ENCODE measurements around the gene ECE2. TPM values are rescaled to one million over a fixed set of nuclear protein-coding genes. Genes with fewer than 3 reads are reported as not detected.

Gene ECE2
- total RNA-seq, 1 experiment from 2014 or later = not detected

DNA sequence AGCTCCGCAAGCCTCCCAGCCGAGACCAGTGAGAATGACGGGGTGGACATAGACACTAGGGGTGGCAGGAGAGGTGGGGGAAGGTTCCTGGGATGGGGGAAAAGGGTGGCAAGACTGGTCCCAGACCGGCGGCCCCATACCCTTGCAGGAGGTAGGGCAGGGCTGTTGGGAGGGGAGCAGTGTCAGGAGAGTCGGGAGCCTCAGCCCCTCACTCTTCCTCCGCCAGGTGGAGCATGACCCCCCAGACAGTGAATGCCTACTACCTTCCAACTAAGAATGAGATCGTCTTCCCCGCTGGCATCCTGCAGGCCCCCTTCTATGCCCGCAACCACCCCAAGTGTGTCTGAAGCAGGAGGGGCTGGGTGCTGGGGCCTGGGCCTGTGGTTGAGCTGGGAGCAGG, 14.5 kb downstream of the ECE2 start:
- H3K4me3 ChIP-seq (ENCODE audit: low read depth in 2 of 2, low read length in 2 of 2) = no peak overlapping the region
- intact Hi-C loops (cut with micrococcal nuclease; ENCODE audit: unreplicated experiment) (no loop called here), in situ Hi-C loops (cut with HindIII; ENCODE audit: low pct_unique_long_range_greater_than_20kb, low sequenced_read_pairs) (no loop called here)
- ChIA-PET POLR2A (no interaction called here), CTCF (no interaction called here)
- H3K27ac ChIP-seq (ENCODE audit: low read length) = no peak overlapping the region
- no peaks in the 10 kb centered on the region for H3K4me1 ChIP-seq (ENCODE audit: control insufficient read depth, insufficient read depth, low read length)
- no TSS peak for BruUV-seq (replicated peaks)
- no peak for ATAC-seq
- no peaks in the 10 kb centered on the region for H3K27me3 ChIP-seq (ENCODE audit: control insufficient read depth, insufficient read depth, low read length)
- TF ChIP-seq SIN3A (IDR thresholded peaks at IDR 0.05; ENCODE audit: borderline replicate concordance, insufficient read depth, low read depth, low read length) (no peak), REST (IDR thresholded peaks at IDR 0.05; ENCODE audit: insufficient read depth in 1 of 2, low read depth in 2 of 2, low read length in 1 of 2) (no peak), CTCF (IDR thresholded peaks at IDR 0.05) (no peak), TCF7L2 (IDR thresholded peaks at IDR 0.05; ENCODE audit: low read depth, low read length) (no peak), POLR2AphosphoS5 (IDR thresholded peaks at IDR 0.05; ENCODE audit: low read depth, low read length) (no peak)
- H3K9me3 ChIP-seq (ENCODE audit: control insufficient read depth, insufficient read depth, low read depth, low read length) = no peaks in the 10 kb centered on the region
- no peak for DNase-seq (ENCODE audit: low read depth, low spot score)
- H3K36me3 ChIP-seq (ENCODE audit: control insufficient read depth, insufficient read depth, low read length) = no peaks in the 10 kb centered on the region

GRCh38 chr3:184291044-184291737, 15.4 kb downstream of the ECE2 start:
- ATAC-seq (no peak), DNase-seq (ENCODE audit: low read depth, low spot score) (no peak)
- H3K36me3 ChIP-seq (ENCODE audit: control insufficient read depth, insufficient read depth, low read length) = no peaks in the 10 kb centered on the region
- intact Hi-C loops (cut with micrococcal nuclease; ENCODE audit: unreplicated experiment) = no loop called here
- in situ Hi-C loops (cut with HindIII; ENCODE audit: low pct_unique_long_range_greater_than_20kb, low sequenced_read_pairs) = no loop called here
- H3K27ac ChIP-seq (ENCODE audit: low read length) = no peak overlapping the region
- H3K27me3 ChIP-seq (ENCODE audit: control insufficient read depth, insufficient read depth, low read length) = no peaks in the 10 kb centered on the region
- no peaks in the 10 kb centered on the region for H3K9me3 ChIP-seq (ENCODE audit: control insufficient read depth, insufficient read depth, low read depth, low read length)
- no peak overlapping the region for H3K4me3 ChIP-seq (ENCODE audit: low read depth in 2 of 2, low read length in 2 of 2)
- BruUV-seq (replicated peaks) = no TSS peak
- POLR2A ChIA-PET = no interaction called here
- no peaks in the 10 kb centered on the region for H3K4me1 ChIP-seq (ENCODE audit: control insufficient read depth, insufficient read depth, low read length)
- CTCF ChIA-PET = interaction anchor here (0.5 kb wide), 1 partner anchor 201 kb away, joined by 5 read pairs; no protein-coding TSS in a partner anchor
- TF ChIP-seq POLR2AphosphoS5 (IDR thresholded peaks at IDR 0.05; ENCODE audit: low read depth, low read length) = no peak
- no peak for TF ChIP-seq TCF7L2 (IDR thresholded peaks at IDR 0.05; ENCODE audit: low read depth, low read length)
- TF ChIP-seq REST (IDR thresholded peaks at IDR 0.05; ENCODE audit: insufficient read depth in 1 of 2, low read depth in 2 of 2, low read length in 1 of 2) = no peak
- no peak for TF ChIP-seq CTCF (IDR thresholded peaks at IDR 0.05)
- no peak for TF ChIP-seq SIN3A (IDR thresholded peaks at IDR 0.05; ENCODE audit: borderline replicate concordance, insufficient read depth, low read depth, low read length)
